Liver (tissue), 9 donors: ENCODE results near the gene MAVS. TPM values are rescaled to one million over a fixed set of nuclear protein-coding genes. Genes with fewer than 3 reads are reported as not detected.
"Not testable (repeated sequence)": the region's sequence is repeated elsewhere in the genome, so short reads cannot be mapped to it uniquely, and the experiment has no call there.

Experiments used
- DNase-seq: peaks from one replicate; pipeline ENCODE4 v3.0.0-alpha.2; 2017; ENCODE audit warnings: low spot score
- H3K27ac ChIP-seq, 2 donors: one replicate each; pipeline ENCODE4 v1.7.0; 2013; ENCODE audit warnings: inconsistent platforms in 2 of 2, low read length in 2 of 2, control low read depth in 1 of 2, low read depth in 1 of 2, mild to moderate bottlenecking in 1 of 2
- H3K27me3 ChIP-seq, 4 donors: one replicate each; pipeline versions ENCODE4 v1.6.1 to v1.7.0; 2013; ENCODE audit warnings: low read length in 3 of 4, inconsistent platforms in 1 of 4, mild to moderate bottlenecking in 1 of 4, moderate library complexity in 1 of 4; ENCODE audit not compliant: control insufficient read depth in 4 of 4, insufficient read depth in 4 of 4
- H3K36me3 ChIP-seq, 4 donors: one replicate each; pipeline versions ENCODE4 v1.6.1 to v1.7.0; 2013; ENCODE audit warnings: low read length in 3 of 4, mild to moderate bottlenecking in 3 of 4, low read depth in 1 of 4, moderate library complexity in 1 of 4; ENCODE audit not compliant: control insufficient read depth in 4 of 4, insufficient read depth in 3 of 4
- H3K4me1 ChIP-seq, 4 donors: one replicate each; pipeline versions ENCODE4 v1.6.1 to v1.7.0; 2013; ENCODE audit warnings: low read length in 3 of 4, mild to moderate bottlenecking in 3 of 4, moderate library complexity in 1 of 4; ENCODE audit not compliant: control insufficient read depth in 4 of 4, insufficient read depth in 4 of 4
- H3K4me3 ChIP-seq, 3 donors: one replicate each; pipeline versions ENCODE4 v1.6.1 to v1.7.0; 2013; ENCODE audit warnings: low read length in 3 of 3, control low read depth in 1 of 3, low read depth in 1 of 3, mild to moderate bottlenecking in 1 of 3
- H3K9ac ChIP-seq, 2 donors: one replicate each; pipeline ENCODE4 v1.7.0; 2013; ENCODE audit warnings: low read length in 2 of 2, mild to moderate bottlenecking in 2 of 2, moderate library complexity in 2 of 2, control low read depth in 1 of 2, low read depth in 1 of 2
- H3K9me3 ChIP-seq, 4 donors: one replicate each; pipeline versions ENCODE4 v1.6.1 to v1.7.0; 2013; ENCODE audit warnings: low read length in 3 of 4; ENCODE audit not compliant: control insufficient read depth in 4 of 4
- FOXA2 ChIP-seq: IDR thresholded peaks from 2 replicates; pipeline ENCODE4 v1.6.1; 2016; ENCODE audit warnings: antibody characterized with exemption
- GABPA ChIP-seq, 2 donors: IDR thresholded peaks in 1 of 2; conservative IDR thresholded peaks in 1 of 2; 2 replicates each; pipeline ENCODE4 v1.6.1; 2016; ENCODE audit warnings: antibody characterized with exemption in 2 of 2, mild to moderate bottlenecking in 1 of 2, moderate library complexity in 1 of 2
- HNF4A ChIP-seq, 2 donors: conservative IDR thresholded peaks; 2 replicates each; pipeline ENCODE4 v1.6.1; 2016; ENCODE audit warnings: antibody characterized with exemption in 2 of 2, mild to moderate bottlenecking in 2 of 2
- HNF4G ChIP-seq: IDR thresholded peaks from 2 replicates; pipeline ENCODE4 v1.6.1; 2016; ENCODE audit warnings: antibody characterized with exemption
- JUND ChIP-seq, 2 donors: IDR thresholded peaks; 2 replicates each; pipeline ENCODE4 v1.6.1; 2016; ENCODE audit warnings: antibody characterized with exemption in 2 of 2
- NR2F2 ChIP-seq: IDR thresholded peaks from 2 replicates; pipeline ENCODE4 v1.6.1; 2016; ENCODE audit warnings: antibody characterized with exemption
- RXRA ChIP-seq, 2 donors: IDR thresholded peaks; 2 replicates each; pipeline ENCODE4 v1.6.1; 2017 to 2018; ENCODE audit warnings: antibody characterized with exemption in 2 of 2, mild to moderate bottlenecking in 1 of 2
- SP1 ChIP-seq: IDR thresholded peaks from 2 replicates; pipeline ENCODE4 v1.6.1; 2018; ENCODE audit warnings: antibody characterized with exemption, mild to moderate bottlenecking
- TAF1 ChIP-seq: conservative IDR thresholded peaks from 2 replicates; pipeline ENCODE4 v1.6.1; 2016; ENCODE audit warnings: antibody characterized with exemption, mild to moderate bottlenecking
- WGBS: extraction: QIAGEN DNeasy Blood & Tissue Kit; methylation state at CpG from one replicate; pipeline ENCODE4 v1.1.7; 2013; 5-methylcytosine and 5-hydroxymethylcytosine counted together
- polyA plus RNA-seq, 2 donors: library from polyadenylated mRNA; stranded (reverse) in 1 of 2; unstranded in 1 of 2; fragments of 200-250 nt in 1 of 2; fragments of >200 nt in 1 of 2; fragmentation: Nextera tagmentation in 1 of 2; extraction: Ambion mirVana in 1 of 2; gene quantifications; one replicate each; pipeline versions ENCODE4 v1.2.1 to v1.2.3, GENCODE V29; 2013 to 2015
- total RNA-seq, 2 donors: library from RNA; depleted of rRNA; stranded (reverse); fragments of >200 nt; gene quantifications; one replicate each; pipeline ENCODE4 v1.2.3, GENCODE V29; 2014
- TF ChIP-seq, protein P1 (sequence below): IDR thresholded peaks from 2 replicates; pipeline ENCODE4 v1.6.1; 2016; ENCODE audit warnings: antibody characterized with exemption
- TF ChIP-seq, protein P2 (sequence below): IDR thresholded peaks from 2 replicates; pipeline ENCODE4 v1.6.1; 2016; ENCODE audit warnings: antibody characterized with exemption
- donor health status: healthy.
- donor health status: healthy.
- donor health status: healthy.
- donor health status: healthy.
- donor health status: healthy.

Gene MAVS
- total and polyA plus RNA-seq, 4 donors = 4.7 to 20.9 (median 11.9) TPM

DNA sequence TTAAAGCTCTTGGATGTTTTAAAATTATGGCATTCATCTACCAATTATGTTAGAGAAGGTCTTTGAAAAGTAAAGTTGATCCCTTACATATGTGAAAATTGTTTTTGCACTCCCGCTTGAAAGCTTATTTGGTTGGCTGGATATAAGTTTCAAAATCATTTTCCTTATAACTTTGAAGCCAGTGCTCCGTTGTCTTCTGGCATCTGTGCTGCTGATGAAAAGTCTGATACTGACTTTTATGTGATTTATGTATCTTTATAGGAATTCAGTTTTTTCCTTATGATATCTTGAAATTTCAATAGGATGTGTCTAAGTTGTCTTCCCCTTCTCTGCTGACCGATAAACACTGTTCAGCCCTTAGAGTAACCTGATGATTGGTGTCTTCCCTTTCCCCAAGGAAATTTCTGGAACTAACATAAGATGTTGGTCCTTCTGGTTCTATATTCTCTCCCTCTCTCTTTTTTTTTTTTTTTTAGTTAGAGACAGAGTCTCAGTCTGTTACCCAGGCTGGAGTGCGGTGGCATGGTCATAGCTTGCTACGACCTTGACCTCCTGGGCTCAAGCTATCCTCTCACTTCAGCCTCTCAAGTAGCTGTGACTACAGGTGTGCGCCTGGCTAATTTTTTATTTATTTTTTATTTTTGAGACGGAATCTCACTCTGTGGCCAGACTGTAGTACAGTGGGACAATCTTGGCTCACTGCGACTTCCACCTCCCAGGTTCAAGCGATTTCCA is 55.2 kb downstream of the MAVS start (continued):
- TF ChIP-seq TAF1 = no peak
- TF ChIP-seq FOXA2 = no peak
- no peak for TF ChIP-seq HNF4G

DNA sequence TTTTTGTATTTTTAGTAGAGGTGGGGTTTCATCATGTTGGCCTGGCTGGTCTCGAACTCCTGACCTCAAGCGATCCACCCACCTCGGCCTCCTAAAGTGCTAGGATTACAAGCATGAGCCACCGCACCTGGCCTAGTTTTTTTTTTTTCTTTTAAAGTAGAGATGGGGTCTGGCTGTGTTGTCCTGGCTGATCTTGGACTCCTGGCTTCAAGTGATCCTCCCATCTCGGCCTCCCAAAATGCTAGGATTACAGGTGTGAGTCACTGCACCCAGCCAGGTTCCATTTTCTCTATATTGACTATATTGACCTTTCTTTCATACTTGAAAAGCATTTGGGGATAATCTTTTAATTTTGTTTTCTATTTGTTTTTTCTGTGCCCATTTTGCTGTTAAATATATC is 55.8 kb downstream of the MAVS start:
- Histone ChIP-seq H3K9ac (no peak overlapping the region), H3K9me3 (no peaks in the 10 kb centered on the region), H3K27ac (no peak overlapping the region), H3K4me1 (peaks cover 7 to 23% (median 14%) of the 10 kb centered on the region in 4 donors), H3K27me3 (no peaks in the 10 kb centered on the region), H3K4me3 (no peak overlapping the region), H3K36me3 (no peaks in the 10 kb centered on the region)
- WGBS = 92% methylated on average over 5 of the region's 5 CpGs
- TF ChIP-seq RXRA (IDR thresholded peaks at IDR 0.05) = no peak
- TF ChIP-seq SP1 = no peak
- TF ChIP-seq NR2F2 = no peak
- TF ChIP-seq, protein P1, sequence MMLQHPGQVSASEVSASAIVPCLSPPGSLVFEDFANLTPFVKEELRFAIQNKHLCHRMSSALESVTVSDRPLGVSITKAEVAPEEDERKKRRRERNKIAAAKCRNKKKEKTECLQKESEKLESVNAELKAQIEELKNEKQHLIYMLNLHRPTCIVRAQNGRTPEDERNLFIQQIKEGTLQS = no peak
- TF ChIP-seq GABPA (IDR thresholded peaks at IDR 0.05 in 1 of 2, conservative IDR thresholded peaks at IDR 0.05 in 1 of 2) = no peak
- TF ChIP-seq FOXA2 = no peak
- DNase-seq = no peak

DNA sequence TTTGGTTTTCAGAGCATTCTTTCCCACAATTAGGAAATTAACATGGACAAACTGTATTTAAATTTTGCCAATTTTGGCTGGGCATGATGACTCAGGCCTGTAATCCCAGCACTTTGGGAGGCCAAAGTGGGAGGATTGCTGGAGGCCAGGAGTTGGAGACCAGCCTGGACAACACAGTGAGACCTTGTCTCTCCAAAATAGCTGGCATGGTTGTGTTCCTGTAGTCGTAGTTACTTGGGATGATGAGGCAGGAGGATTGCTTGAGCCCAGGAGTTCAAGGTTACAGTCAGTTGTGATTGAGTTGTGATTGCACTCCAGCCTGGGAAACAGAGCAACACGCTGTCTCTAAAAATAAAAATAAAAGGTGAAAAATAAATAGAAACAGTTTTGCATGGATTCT is 57.6 kb downstream of the MAVS start:
- Histone ChIP-seq H3K4me1 (peaks cover 1 to 14% (median 11%) of the 10 kb centered on the region in 4 donors), H3K27me3 (no peaks in the 10 kb centered on the region), H3K9me3 (no peaks in the 10 kb centered on the region), H3K9ac (no peak overlapping the region), H3K36me3 (peaks cover 3 to 13% (median 8%) of the 10 kb centered on the region in 4 donors), H3K27ac (no peak overlapping the region), H3K4me3 (no peak overlapping the region)
- 25% methylated on average over 2 of the region's 2 CpGs for WGBS
- no peak for DNase-seq
- TF ChIP-seq HNF4A (conservative IDR thresholded peaks at IDR 0.05) = peak in 1 of 2 donors; percentile 10
- no peak for TF ChIP-seq SP1

DNA sequence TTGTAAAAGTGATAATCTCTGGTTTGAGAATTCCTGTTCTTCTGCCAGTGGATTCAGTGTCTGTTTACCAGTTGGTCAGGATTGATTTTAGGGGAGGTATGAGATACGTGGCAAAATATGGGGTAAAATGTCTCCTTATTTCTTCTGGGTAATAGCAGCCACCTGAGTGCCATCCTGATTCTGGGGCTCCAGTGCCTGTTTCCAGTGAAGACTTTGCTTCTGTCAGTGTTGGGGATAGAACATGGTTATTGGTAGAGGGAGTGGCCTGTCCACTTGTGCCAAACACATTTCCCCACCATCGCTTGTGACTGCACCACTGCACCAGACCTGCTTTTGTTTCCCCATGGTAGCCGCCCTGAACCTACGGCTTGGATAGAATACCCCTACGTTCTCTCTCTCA is 58.2 kb downstream of the MAVS start:
- no peak for DNase-seq
- no peak for TF ChIP-seq RXRA (IDR thresholded peaks at IDR 0.05)
- TF ChIP-seq, protein P2, sequence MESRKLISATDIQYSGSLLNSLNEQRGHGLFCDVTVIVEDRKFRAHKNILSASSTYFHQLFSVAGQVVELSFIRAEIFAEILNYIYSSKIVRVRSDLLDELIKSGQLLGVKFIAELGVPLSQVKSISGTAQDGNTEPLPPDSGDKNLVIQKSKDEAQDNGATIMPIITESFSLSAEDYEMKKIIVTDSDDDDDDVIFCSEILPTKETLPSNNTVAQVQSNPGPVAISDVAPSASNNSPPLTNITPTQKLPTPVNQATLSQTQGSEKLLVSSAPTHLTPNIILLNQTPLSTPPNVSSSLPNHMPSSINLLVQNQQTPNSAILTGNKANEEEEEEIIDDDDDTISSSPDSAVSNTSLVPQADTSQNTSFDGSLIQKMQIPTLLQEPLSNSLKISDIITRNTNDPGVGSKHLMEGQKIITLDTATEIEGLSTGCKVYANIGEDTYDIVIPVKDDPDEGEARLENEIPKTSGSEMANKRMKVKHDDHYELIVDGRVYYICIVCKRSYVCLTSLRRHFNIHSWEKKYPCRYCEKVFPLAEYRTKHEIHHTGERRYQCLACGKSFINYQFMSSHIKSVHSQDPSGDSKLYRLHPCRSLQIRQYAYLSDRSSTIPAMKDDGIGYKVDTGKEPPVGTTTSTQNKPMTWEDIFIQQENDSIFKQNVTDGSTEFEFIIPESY = no peak
- TF ChIP-seq JUND (IDR thresholded peaks at IDR 0.05) = no peak
- TF ChIP-seq NR2F2 = no peak
- no peak for TF ChIP-seq SP1
- H3K9ac ChIP-seq = no peak overlapping the region
- peaks cover 3 to 16% (median 8%) of the 10 kb centered on the region in 4 donors for H3K36me3 ChIP-seq
- no peak overlapping the region for H3K4me3 ChIP-seq
- no peaks in the 10 kb centered on the region for H3K9me3 ChIP-seq
- no peaks in the 10 kb centered on the region for H3K27me3 ChIP-seq
- peaks cover 0 to 14% (median 11%) of the 10 kb centered on the region in 4 donors for H3K4me1 ChIP-seq
- WGBS = 70% methylated on average over 5 of the region's 5 CpGs
- no peak overlapping the region for H3K27ac ChIP-seq

DNA sequence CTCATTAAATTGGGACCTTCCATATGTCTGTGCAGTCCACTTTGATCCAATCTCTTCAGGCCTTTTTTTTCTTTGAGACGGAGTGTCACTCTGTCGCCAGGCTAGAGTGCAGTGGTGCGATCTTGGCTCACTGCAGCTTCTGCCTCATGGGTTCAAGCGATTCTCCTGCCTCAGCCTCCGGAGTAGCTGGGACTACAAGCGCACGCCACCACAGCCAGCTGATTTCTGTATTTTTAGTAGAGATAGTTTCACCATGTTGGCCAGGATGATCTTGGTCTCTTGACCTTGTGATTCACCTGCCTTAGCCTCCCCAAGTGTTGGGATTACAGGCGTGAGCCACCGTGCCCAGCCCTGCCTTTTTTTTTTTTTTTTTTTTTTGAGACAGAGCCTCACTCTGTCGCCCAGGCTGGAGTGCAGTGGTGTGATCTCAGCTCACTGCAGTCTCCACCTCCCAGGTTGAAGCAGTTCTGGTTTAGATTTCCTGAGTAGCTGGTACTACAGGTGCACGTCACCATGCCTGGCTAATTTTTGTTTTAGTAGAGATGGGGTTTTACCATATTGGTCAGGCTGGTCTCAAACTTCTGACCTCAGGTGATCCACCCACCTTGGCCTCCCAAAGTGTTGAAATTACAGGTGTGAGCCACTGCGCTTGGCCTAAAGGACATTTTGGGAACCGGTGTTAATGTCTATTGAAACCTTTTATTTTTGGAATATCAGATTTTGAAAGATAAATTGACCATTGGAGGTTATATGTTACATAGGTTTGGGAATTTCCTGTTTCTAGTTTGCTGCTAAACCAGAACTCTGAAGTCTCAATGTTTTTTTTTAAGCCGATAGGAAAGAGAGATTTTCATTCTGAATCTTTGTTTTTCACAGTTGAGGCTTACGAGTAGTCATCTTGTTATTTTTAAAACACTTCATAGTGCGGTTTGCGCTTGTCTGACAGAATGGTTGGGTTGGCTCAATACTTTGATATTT is 60.4 kb downstream of the MAVS start:
- DNase-seq, H3K27me3 ChIP-seq, H3K9ac ChIP-seq, H3K4me3 ChIP-seq, H3K9me3 ChIP-seq, H3K27ac ChIP-seq: not testable (repeated sequence)
- 84% methylated on average over 17 of the region's 17 CpGs for WGBS
- H3K4me1 ChIP-seq = peaks cover 0 to 11% (median 9%) of the 10 kb centered on the region in 4 donors
- peaks cover 7 to 31% (median 22%) of the 10 kb centered on the region in 4 donors for H3K36me3 ChIP-seq
